Measurements from ENCODE around the gene POLD1. TPM values are rescaled to one million over a fixed set of nuclear protein-coding genes. Genes with fewer than 3 reads are reported as not detected.

POLD1 gene
- total RNA-seq, 4 donors from 2014 or later = 10.0 to 17.2 (median 11.7) TPM

DNA sequence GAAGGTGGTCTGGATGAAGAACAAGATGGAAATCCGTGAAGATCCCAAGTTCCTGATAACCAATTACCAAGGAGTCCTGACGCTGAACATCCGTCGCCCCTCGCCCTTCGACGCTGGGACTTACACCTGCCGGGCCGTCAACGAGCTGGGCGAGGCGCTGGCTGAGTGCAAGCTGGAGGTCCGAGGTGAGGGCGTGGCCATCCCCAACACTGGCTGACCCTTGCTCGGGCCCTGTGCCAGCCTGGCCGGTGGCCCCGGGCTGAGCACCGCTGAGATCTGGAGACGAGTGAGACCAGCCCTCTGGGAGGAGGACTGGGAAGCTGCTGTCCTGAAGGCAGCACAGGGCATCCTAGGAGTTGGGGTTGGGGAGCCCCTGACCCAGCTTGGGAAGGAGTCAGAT, 80.2 kb downstream of the POLD1 start:
- TF ChIP-seq, protein P1, sequence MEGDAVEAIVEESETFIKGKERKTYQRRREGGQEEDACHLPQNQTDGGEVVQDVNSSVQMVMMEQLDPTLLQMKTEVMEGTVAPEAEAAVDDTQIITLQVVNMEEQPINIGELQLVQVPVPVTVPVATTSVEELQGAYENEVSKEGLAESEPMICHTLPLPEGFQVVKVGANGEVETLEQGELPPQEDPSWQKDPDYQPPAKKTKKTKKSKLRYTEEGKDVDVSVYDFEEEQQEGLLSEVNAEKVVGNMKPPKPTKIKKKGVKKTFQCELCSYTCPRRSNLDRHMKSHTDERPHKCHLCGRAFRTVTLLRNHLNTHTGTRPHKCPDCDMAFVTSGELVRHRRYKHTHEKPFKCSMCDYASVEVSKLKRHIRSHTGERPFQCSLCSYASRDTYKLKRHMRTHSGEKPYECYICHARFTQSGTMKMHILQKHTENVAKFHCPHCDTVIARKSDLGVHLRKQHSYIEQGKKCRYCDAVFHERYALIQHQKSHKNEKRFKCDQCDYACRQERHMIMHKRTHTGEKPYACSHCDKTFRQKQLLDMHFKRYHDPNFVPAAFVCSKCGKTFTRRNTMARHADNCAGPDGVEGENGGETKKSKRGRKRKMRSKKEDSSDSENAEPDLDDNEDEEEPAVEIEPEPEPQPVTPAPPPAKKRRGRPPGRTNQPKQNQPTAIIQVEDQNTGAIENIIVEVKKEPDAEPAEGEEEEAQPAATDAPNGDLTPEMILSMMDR (IDR thresholded peaks at IDR 0.05) = no peak
- ATAC-seq (ENCODE audit: low FRiP score) (no peak), DNase-seq (ENCODE audit: low spot score) (no peak)

DNA sequence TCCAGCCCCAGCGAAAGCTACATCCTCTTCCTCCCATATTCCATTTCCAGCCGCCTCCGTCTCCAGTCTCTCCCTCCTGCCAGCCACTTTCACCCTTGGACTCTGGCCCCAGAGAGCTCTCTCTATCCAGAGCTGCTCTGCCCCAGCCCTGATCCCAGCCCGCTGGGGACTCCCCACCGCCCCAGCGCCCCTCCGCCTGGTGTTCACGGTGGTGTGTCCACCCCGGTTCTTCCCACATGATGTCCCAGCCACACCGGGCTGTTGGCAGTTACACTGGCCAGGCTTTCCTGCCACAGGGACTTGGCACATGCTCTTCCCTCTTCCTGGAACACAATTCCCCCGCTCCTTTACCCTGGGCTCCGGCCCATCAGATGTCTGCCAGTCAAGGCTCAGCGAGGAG, 80.9 kb downstream of the POLD1 start:
- TF ChIP-seq, protein P1 (IDR thresholded peaks at IDR 0.05) = no peak
- DNase-seq (ENCODE audit: low spot score) = no peak
- ATAC-seq (ENCODE audit: low FRiP score) = no peak

DNA sequence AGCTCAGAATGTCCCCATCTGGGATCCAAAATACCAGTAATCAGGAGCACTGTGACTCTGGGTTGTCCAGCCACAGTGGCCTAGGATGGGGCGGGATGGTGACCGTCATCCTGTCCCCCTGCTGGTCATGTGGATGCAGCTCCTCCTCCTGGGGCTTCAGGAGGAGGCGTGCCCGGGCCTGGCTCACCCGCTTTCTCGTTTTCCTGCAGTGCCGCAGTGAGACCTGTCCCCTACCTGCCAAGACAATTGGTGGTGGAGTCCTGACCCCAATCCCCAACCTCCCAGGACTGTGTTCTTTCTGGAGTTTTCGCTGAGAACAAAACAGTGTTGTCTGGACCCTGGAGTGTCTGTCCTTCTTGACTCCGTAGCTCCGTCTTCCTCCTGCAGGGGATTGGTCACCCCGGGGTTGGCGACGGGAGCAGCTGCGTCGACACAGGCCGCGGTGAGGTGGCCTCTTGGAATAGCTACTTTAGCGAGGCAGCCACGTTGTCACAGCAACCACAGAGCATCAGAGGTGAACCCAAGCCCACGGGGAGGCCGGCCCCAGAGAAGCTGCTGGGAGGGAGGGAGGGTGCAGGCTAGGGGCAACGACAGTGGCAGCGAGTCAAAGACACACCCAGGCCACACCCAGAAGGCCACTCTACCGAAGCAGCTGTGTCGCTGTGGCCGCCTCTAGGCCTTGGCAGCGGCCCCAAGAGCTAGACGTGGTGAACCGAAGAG, 82.0 kb downstream of the POLD1 start:
- DNase-seq (ENCODE audit: low spot score) (no peak), ATAC-seq (ENCODE audit: low FRiP score) (no peak)
- TF ChIP-seq, protein P1 (IDR thresholded peaks at IDR 0.05) = no peak

DNA sequence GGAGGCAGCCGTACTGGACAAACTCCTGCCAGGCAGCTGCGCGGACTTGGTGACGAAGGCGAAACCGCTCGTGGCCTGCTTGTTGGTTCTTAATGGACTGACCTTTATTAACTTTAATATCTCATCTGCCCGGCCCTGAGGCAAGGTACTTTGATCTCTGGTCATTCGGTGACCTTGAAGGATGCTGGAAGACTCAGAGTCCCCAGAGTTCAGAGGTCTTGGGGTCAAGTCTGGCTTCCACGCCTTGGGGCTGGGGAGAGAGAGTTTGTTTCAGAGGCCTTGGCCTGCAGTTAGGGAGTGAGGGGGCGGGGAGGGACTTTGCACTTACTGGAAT, 82.5 kb downstream of the POLD1 start:
- TF ChIP-seq, protein P1 (IDR thresholded peaks at IDR 0.05) = no peak
- ATAC-seq (ENCODE audit: low FRiP score) (no peak), DNase-seq (ENCODE audit: low spot score) (no peak)

DNA sequence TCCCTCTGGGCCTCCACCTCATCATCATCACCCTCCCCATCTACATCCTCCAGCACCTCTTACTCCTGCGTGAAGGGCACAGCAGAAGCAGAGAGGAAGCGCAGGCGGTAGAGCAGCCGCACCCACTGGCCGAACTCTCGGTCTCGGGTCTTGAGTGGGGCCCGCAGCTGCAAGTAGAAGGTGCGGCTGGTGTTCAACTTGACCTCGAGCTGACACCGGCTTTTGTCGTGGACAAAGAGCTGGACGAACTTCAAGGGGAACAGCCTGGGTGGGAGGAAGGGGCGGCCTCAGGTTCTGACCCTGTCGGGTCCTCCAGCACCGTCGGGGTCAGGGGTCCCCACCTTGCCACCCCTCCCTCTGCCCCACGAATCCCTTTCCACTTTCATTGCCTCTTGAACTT, 83.4 kb downstream of the POLD1 start:
- ATAC-seq (ENCODE audit: low FRiP score) = no peak
- no peak for DNase-seq (ENCODE audit: low spot score)
- TF ChIP-seq, protein P1 (IDR thresholded peaks at IDR 0.05) = no peak

Other genes with a start within 250 kb of the POLD1 start
- not detected for gene IZUMO2, start 221.1 kb upstream of the POLD1 start, total RNA-seq
- gene MYH14, start 180.7 kb upstream of the POLD1 start, total RNA-seq = 10 to 100 TPM in 3 of 4 donors, 1 to 10 TPM in 1; 8.0 to 12.8 (median 10.3) TPM
- under 1 TPM; 0.28 to 0.72 (median 0.31) TPM for gene KCNC3, start 55.0 kb upstream of the POLD1 start, total RNA-seq
- gene NAPSA, start 18.7 kb upstream of the POLD1 start, total RNA-seq = 1 to 10 TPM in 2 of 4 donors, not detected in 2; 1.3 TPM
- gene NR1H2, start 7.9 kb upstream of the POLD1 start, total RNA-seq = 10 to 100 TPM; 73.5 to 93.5 (median 82.0) TPM
- under 1 TPM in 1 of 4 donors, not detected in 3; 0.37 TPM for gene SPIB, start 34.6 kb downstream of the POLD1 start, total RNA-seq
- gene MYBPC2, start 48.5 kb downstream of the POLD1 start, total RNA-seq = under 1 TPM in 2 of 4 donors, not detected in 2; 0.09 to 0.12 TPM
- 10 to 100 TPM; 41.6 to 52.1 (median 47.5) TPM for gene EMC10, start 92.2 kb downstream of the POLD1 start, total RNA-seq
- 1 to 10 TPM in 1 of 4 donors, not detected in 3; 1.1 TPM for gene GARIN5A, start 92.5 kb downstream of the POLD1 start, total RNA-seq
- gene JOSD2, start 126.8 kb downstream of the POLD1 start, total RNA-seq = 10 to 100 TPM; 20.4 to 32.0 (median 23.0) TPM
- not detected for gene ASPDH, start 129.6 kb downstream of the POLD1 start, total RNA-seq
- 1 to 10 TPM in 3 of 4 donors, under 1 TPM in 1; 0.84 to 1.6 (median 1.4) TPM for gene LRRC4B, start 184.1 kb downstream of the POLD1 start, total RNA-seq

Data from omental fat pad (tissue), 4 donors.